Thyroid gland (tissue), 4 donors: ENCODE measurements around the gene GPR18.

Source experiments
- CTCF ChIP-seq, 6 experiments: fragments of 200-600 bp in 3 of 6; fragments of 450-650 bp in 3 of 6; sonication (generic) in 3 of 6; IDR thresholded peaks; one replicate each; pipeline ENCODE4 v1.5.1; 2016 to 2019; ENCODE audit warnings: antibody characterized with exemption in 6 of 6, mild to moderate bottlenecking in 2 of 6, inconsistent platforms in 1 of 6, moderate library complexity in 1 of 6
- POLR2A ChIP-seq, 2 donors: fragments of 450-650 bp; IDR thresholded peaks; one replicate each; pipeline ENCODE4 v1.6.1; 2017; ENCODE audit warnings: antibody characterized with exemption in 2 of 2, mild to moderate bottlenecking in 2 of 2, moderate library complexity in 1 of 2

GRCh38 chr13:99277629-99278028 lies 19.4 kb upstream of the GPR18 start:
- TF ChIP-seq CTCF (IDR thresholded peaks at IDR 0.05), result no peak
- TF ChIP-seq POLR2A (IDR thresholded peaks at IDR 0.05), result no peak
